Adipocyte (in vitro differentiated cells): Measurements from ENCODE around the gene OR5B12.
"Not testable (repeated sequence)": the region's sequence is repeated elsewhere in the genome, so short reads cannot be mapped to it uniquely, and the experiment has no call there.

ENCODE experiments used
- DNase-seq: peaks from one replicate; pipeline ENCODE4 v3.0.0-alpha.2; 2015; ENCODE audit warnings: low read depth
- H3K27me3 ChIP-seq: replicated peaks from 2 replicates; pipeline ENCODE4 v1.7.0; 2013; ENCODE audit warnings: mild to moderate bottlenecking, low read length, moderate library complexity; ENCODE audit not compliant: control insufficient read depth, insufficient read depth
- H3K36me3 ChIP-seq: 2 replicates; pipeline ENCODE4 v1.7.0; 2013; ENCODE audit warnings: low read length, mild to moderate bottlenecking, moderate library complexity; ENCODE audit not compliant: control insufficient read depth, insufficient read depth, severe bottlenecking
- H3K4me1 ChIP-seq: 2 replicates; pipeline ENCODE4 v1.7.0; 2013; ENCODE audit warnings: mild to moderate bottlenecking, low read length, moderate library complexity; ENCODE audit not compliant: control insufficient read depth, insufficient read depth
- H3K4me3 ChIP-seq: 2 replicates; pipeline ENCODE4 v1.7.0; 2013; ENCODE audit warnings: mild to moderate bottlenecking, low read length, moderate library complexity
- H3K9ac ChIP-seq: 2 replicates; pipeline ENCODE4 v1.7.0; 2013; ENCODE audit warnings: mild to moderate bottlenecking, low read length, moderate library complexity
- H3K9me3 ChIP-seq: 2 replicates; pipeline ENCODE4 v1.7.0; 2013; ENCODE audit warnings: mild to moderate bottlenecking, low read length, moderate library complexity; ENCODE audit not compliant: control insufficient read depth

The OR5B12 gene

DNA sequence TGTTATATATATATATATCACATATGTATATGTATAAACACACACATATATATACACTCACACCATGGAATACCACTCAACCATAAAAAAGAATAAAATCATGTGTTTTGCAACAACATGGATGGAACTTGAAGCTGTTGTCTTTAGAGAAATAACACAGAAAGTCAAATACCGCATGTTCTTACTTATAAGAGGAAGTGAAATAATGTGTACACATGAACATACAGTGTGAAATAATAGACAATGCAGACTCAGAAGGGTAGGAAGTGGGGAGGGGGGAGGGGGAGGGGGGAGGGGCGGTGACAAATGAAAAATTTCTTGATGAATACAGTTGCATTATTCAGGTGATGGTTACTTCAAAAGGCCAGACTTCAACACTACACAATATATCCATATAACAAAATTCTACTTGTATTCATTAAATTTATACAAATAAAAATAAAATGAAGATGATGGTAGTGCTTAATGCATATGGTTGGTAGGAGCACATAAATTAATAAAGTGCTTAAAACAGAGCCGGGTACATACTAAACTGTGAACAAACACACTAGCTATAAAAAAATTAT, 8.3 kb downstream of the OR5B12 start:
- DNase-seq, result no peak
- Histone ChIP-seq H3K9me3 (peaks cover 16% of the 10 kb centered on the region), H3K36me3 (no peaks in the 10 kb centered on the region), H3K4me3 (no peak overlapping the region), H3K9ac (no peak overlapping the region), H3K27me3 (no peaks in the 10 kb centered on the region), H3K4me1 (no peaks in the 10 kb centered on the region)

- Histone ChIP-seq H3K9ac (no peak overlapping the region), H3K4me3 (no peak overlapping the region), H3K4me1 (no peaks in the 10 kb centered on the region), H3K36me3 (no peaks in the 10 kb centered on the region), H3K9me3 (peaks cover 5% of the 10 kb centered on the region), H3K27me3 (no peaks in the 10 kb centered on the region)
- DNase-seq, result no peak
These were observed 12.8 kb downstream of the OR5B12 start for GRCh38 chr11:58429273-58429672.

GRCh38 chr11:58428021-58428420, 14.0 kb downstream of the OR5B12 start, which contains the start of gene OR5B2:
Gene OR5B2 (minus strand): TSS chr11:58428121. CDS start chr11:58423261, 4,860 bp downstream.
- Histone ChIP-seq H3K36me3 (no peaks in the 10 kb centered on the region), H3K9ac (no peak within 1 kb of the TSS), H3K9me3 (peaks cover 5% of the 10 kb centered on the region), H3K27me3 (no peaks in the 10 kb centered on the region), H3K4me3 (no peak within 1 kb of the TSS), H3K4me1 (no peaks in the 10 kb centered on the region)
- DNase-seq, result no peak

GRCh38 chr11:58406774-58407173, 35.3 kb downstream of the OR5B12 start, which contains the start of gene OR5B3:
Gene OR5B3 (minus strand): TSS chr11:58406874. CDS start chr11:58403409, 3,465 bp downstream.
- no peak within 1 kb of the TSS for H3K9ac ChIP-seq
- H3K4me3 ChIP-seq, result no peak within 1 kb of the TSS
- H3K9me3 ChIP-seq, result peaks cover 23% of the 10 kb centered on the region
- DNase-seq, result no peak
- no peaks in the 10 kb centered on the region for H3K27me3 ChIP-seq
- no peaks in the 10 kb centered on the region for H3K36me3 ChIP-seq
- H3K4me1 ChIP-seq, result no peaks in the 10 kb centered on the region

DNA sequence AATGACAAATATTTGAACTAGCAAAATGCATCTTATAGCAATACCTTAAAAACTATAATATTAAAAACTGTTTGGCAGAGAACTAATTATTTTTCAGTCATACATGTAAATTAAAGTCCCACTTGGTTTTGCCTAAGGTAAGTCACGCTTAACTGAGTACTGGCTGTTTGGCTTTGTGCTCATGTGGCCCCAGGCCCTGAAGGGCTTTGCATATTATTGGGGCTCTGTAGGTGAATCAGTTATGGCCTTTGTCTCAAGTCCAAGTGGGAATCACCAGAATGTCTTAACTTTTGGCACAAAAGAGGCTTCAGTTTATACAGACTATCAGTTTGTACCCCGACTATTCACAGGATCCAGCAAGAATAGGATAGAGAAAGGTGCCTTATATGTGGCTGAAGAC, 42.4 kb downstream of the OR5B12 start:
- not testable (repeated sequence) for H3K4me3 ChIP-seq, H3K4me1 ChIP-seq, DNase-seq, H3K27me3 ChIP-seq, H3K9me3 ChIP-seq, H3K36me3 ChIP-seq, H3K9ac ChIP-seq

DNA sequence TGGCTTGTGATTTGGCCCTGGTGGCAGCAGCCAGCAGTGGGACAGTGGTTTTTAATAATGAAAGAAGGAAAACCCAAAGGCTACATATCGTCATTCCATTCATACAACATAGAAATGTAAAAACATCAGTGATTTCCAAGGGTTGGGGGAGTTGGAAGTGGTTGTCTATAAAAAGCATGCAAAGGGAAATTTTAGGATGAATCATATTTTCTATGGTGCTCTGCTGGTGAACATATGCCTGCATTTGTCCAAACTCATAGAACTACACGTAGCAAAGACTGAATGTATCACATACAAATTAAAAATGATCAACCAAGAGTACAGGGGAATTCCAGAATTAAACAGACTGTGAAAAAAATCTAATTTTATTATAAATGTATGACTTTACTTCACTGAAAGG, 46.5 kb downstream of the OR5B12 start:
- Histone ChIP-seq H3K4me3 (no peak overlapping the region), H3K4me1 (peaks cover 7% of the 10 kb centered on the region), H3K9ac (no peak overlapping the region), H3K9me3 (peaks cover 4% of the 10 kb centered on the region), H3K27me3 (no peaks in the 10 kb centered on the region), H3K36me3 (no peaks in the 10 kb centered on the region)
- DNase-seq, result peak; percentile 15

GRCh38 chr11:58394195-58394594, 47.8 kb downstream of the OR5B12 start:
- Histone ChIP-seq H3K4me1 (peaks cover 7% of the 10 kb centered on the region), H3K9ac (no peak overlapping the region), H3K27me3 (no peaks in the 10 kb centered on the region), H3K9me3 (peaks cover 4% of the 10 kb centered on the region), H3K4me3 (no peak overlapping the region), H3K36me3 (no peaks in the 10 kb centered on the region)
- DNase-seq, result peak; percentile 68

DNA sequence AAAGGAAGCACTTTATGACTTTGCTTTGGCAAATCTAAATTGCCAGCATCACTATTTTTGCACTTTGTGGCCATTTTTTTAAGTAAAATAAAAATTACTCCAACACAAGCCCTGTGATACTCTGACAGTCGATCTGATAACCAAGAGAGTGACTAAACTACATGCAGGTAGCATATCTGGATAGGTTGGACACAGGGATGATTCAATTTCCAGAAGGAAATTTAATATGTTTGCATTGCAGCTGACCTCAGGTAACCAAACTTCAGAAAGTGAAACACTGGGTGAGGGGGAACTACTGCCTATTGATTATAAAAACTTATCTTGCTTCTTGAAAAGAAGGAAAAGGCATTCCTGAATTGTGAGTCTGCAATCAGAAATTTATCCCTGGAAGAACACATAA, 49.3 kb downstream of the OR5B12 start:
- Histone ChIP-seq H3K9ac (no peak overlapping the region), H3K9me3 (peaks cover 4% of the 10 kb centered on the region), H3K36me3 (no peaks in the 10 kb centered on the region), H3K27me3 (no peaks in the 10 kb centered on the region), H3K4me1 (peaks cover 7% of the 10 kb centered on the region), H3K4me3 (no peak overlapping the region)
- no peak for DNase-seq

GRCh38 chr11:58391879-58392278, 50.2 kb downstream of the OR5B12 start:
- peaks cover 4% of the 10 kb centered on the region for H3K9me3 ChIP-seq
- H3K4me1 ChIP-seq, result peaks cover 7% of the 10 kb centered on the region
- peak; percentile 10 for DNase-seq
- H3K36me3 ChIP-seq, result no peaks in the 10 kb centered on the region
- no peak overlapping the region for H3K9ac ChIP-seq
- H3K27me3 ChIP-seq, result no peaks in the 10 kb centered on the region
- H3K4me3 ChIP-seq, result no peak overlapping the region

- Histone ChIP-seq H3K4me1 (peaks cover 7% of the 10 kb centered on the region), H3K4me3 (no peak overlapping the region), H3K9ac (no peak overlapping the region), H3K36me3 (no peaks in the 10 kb centered on the region), H3K9me3 (peaks cover 4% of the 10 kb centered on the region), H3K27me3 (no peaks in the 10 kb centered on the region)
- no peak for DNase-seq
These were observed 51.4 kb downstream of the OR5B12 start for GRCh38 chr11:58390551-58391063.
